Measurements from ENCODE around the gene TMEM106B. TPM values are rescaled to one million over a fixed set of nuclear protein-coding genes. Genes with fewer than 3 reads are reported as not detected.

Gene TMEM106B
- total and polyA plus RNA-seq, 2 of the 8 experiments (the other 6 are each of a cell fraction or from before 2014, with no cell fraction given) = 16.0 to 29.1 TPM

DNA sequence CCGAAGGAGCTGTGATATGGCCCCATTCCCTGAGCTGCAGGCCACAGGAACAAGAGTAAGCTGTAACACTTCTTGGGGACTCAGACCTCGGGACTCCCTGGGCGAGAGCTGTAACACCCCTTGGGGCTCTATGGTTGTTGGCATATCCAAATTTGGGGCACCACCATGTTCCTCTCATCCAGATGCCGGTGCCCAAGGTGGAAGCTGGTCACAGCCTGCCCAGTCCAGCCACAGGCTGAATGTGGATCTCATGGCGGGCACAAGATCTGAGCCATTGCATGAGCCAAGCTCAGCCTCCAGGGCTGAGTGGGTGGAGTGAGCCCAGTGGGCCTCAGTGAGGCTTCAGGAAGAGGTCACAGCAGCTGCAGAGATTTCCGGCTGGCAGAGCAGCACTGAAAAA lies 78.9 kb downstream of the TMEM106B start:
- Histone ChIP-seq H2BK15ac (ENCODE audit: low read length) (no peak overlapping the region), H3K27me3 (replicated peaks in 1 of 4; ENCODE audit: control insufficient read depth in 3 of 4, extremely low read depth in 1 of 4, insufficient read depth in 3 of 4, low read length in 3 of 4) (no peaks in the 10 kb centered on the region), H2BK20ac (ENCODE audit: low read length) (no peak overlapping the region), H2BK120ac (replicated peaks; ENCODE audit: low read depth, low read length) (no peak overlapping the region), H4K8ac (ENCODE audit: extremely low read depth, insufficient read depth, low read length) (no peak overlapping the region), H3K4ac (replicated peaks; ENCODE audit: insufficient read length, low read depth, low read length) (no peak overlapping the region), H3K9ac (replicated peaks in 1 of 4; ENCODE audit: extremely low read depth in 1 of 4, low read depth in 3 of 4, low read length in 3 of 4) (no peak overlapping the region), H3K56ac (replicated peaks; ENCODE audit: insufficient read length, low read depth, low read length) (no peak overlapping the region), H2AFZ (ENCODE audit: low read length) (no peak overlapping the region), H3K4me2 (ENCODE audit: insufficient read depth in 1 of 2, low read depth in 2 of 2, low read length in 2 of 2) (no peak overlapping the region), H3K79me1 (ENCODE audit: low read depth, low read length) (no peaks in the 10 kb centered on the region), H4K91ac (replicated peaks; ENCODE audit: insufficient read length, low read length) (no peak overlapping the region), H3K23ac (ENCODE audit: insufficient read length) (no peak overlapping the region), H4K20me1 (replicated peaks in 1 of 2; ENCODE audit: control insufficient read depth in 1 of 2, insufficient read depth in 2 of 2, low read length in 2 of 2) (no peaks in the 10 kb centered on the region), H4K5ac (ENCODE audit: insufficient read length, low read depth, low read length) (no peak overlapping the region), H3K14ac (ENCODE audit: insufficient read length) (no peak overlapping the region), H3K18ac (ENCODE audit: extremely low read depth, low read length) (no peak overlapping the region), H3K23me2 (ENCODE audit: low read depth, low read length) (no peaks in the 10 kb centered on the region), H2BK5ac (ENCODE audit: low read depth, low read length) (no peak overlapping the region), H3K79me2 (ENCODE audit: control insufficient read depth in 1 of 2, insufficient read depth in 2 of 2, low read length in 2 of 2) (no peaks in the 10 kb centered on the region), H2AK5ac (ENCODE audit: low read depth, low read length) (no peak overlapping the region), H3K9me3 (ENCODE audit: insufficient read depth in 2 of 2, low read depth in 1 of 2, low read length in 1 of 2) (peaks cover 12 to 24% of the 10 kb centered on the region in 2 experiments; a peak in 3 of 4 replicates), H3K27ac (ENCODE audit: low read depth, low read length) (no peak overlapping the region), H3K36me3 (ENCODE audit: control insufficient read depth in 2 of 4, insufficient read depth in 4 of 4, low read length in 3 of 4) (no peaks in the 10 kb centered on the region; a peak in 1 of 8 replicates), H3K4me1 (replicated peaks in 1 of 4; ENCODE audit: control insufficient read depth in 3 of 4, insufficient read depth in 4 of 4, low read length in 3 of 4) (no peaks in the 10 kb centered on the region), H2BK12ac (ENCODE audit: low read depth, low read length) (no peak overlapping the region), H3K4me3 (ENCODE audit: extremely low read depth in 1 of 4, insufficient read depth in 2 of 4, low read depth in 3 of 4, low read length in 4 of 4) (no peak overlapping the region)
- DNase-seq (ENCODE audit: low read depth in 1 of 2, low spot score in 2 of 2) = no peak
- POLR2A ChIA-PET (ENCODE audit: partially characterized antibody) = no interaction called here
- FAIRE-seq = no peak
- CTCF ChIA-PET (ENCODE audit: partially characterized antibody) = interaction anchor here (0.7 to 1.4 kb wide), 5 partner anchors 9 to 359 kb away, joined by 3 to 5 read pairs (median 3); no protein-coding TSS in a partner anchor
- WGBS, 2 experiments (ENCODE audit: extremely low coverage in 1 of 2, insufficient coverage in 1 of 2, insufficient read length in 1 of 2, insufficient replicate concordance in 2 of 2, low coverage in 1 of 2, low lambda C conversion rate in 2 of 2, missing lambda C conversion rate in 1 of 2) = 88% methylated on average over 6 of the region's 6 CpGs; no CpG with 5 or more reads in 1 of the 2 experiments
- TF ChIP-seq MAFK (IDR thresholded peaks at IDR 0.05; ENCODE audit: low read depth, low read length) (no peak), SUZ12 (IDR thresholded peaks at IDR 0.05; ENCODE audit: low read length) (no peak), BRCA1 (IDR thresholded peaks at IDR 0.05; ENCODE audit: low read depth, low read length) (no peak), CBX5 (IDR thresholded peaks at IDR 0.05; ENCODE audit: low read depth, low read length) (no peak), CEBPB (IDR thresholded peaks at IDR 0.05; ENCODE audit: low read depth, low read length) (no peak), ASH2L (IDR thresholded peaks at IDR 0.05; ENCODE audit: low read length) (no peak), SAP30 (IDR thresholded peaks at IDR 0.05; ENCODE audit: insufficient read depth, insufficient replicate concordance, low read length) (no peak), JUND (IDR thresholded peaks at IDR 0.05; ENCODE audit: low read length) (no peak), BACH1 (IDR thresholded peaks at IDR 0.05; ENCODE audit: low read length) (no peak), NANOG (IDR thresholded peaks at IDR 0.05; ENCODE audit: insufficient read depth, low read depth, low read length, poor library complexity, severe bottlenecking) (no peak), SRF (IDR thresholded peaks at IDR 0.05; ENCODE audit: low read depth, low read length) (no peak), YY1 (IDR thresholded peaks at IDR 0.05; ENCODE audit: low read depth, low read length) (no peak), CHD2 (IDR thresholded peaks at IDR 0.05; ENCODE audit: low read length) (no peak), CTBP2 (IDR thresholded peaks at IDR 0.05; ENCODE audit: borderline replicate concordance, insufficient read depth, insufficient read length, low read length) (no peak)
- TF ChIP-seq, protein P1, sequence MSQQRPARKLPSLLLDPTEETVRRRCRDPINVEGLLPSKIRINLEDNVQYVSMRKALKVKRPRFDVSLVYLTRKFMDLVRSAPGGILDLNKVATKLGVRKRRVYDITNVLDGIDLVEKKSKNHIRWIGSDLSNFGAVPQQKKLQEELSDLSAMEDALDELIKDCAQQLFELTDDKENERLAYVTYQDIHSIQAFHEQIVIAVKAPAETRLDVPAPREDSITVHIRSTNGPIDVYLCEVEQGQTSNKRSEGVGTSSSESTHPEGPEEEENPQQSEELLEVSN (IDR thresholded peaks at IDR 0.05) = no peak

All from H1 (cell line).